CD4-positive, alpha-beta T cell (primary cell): ENCODE measurements around the gene FRYL. TPM values are rescaled to one million over a fixed set of nuclear protein-coding genes. Genes with fewer than 3 reads are reported as not detected.

Experiments used
- ATAC-seq: fragments of 200-7000 bp; cut with Tn5 transposase; one replicate; pipeline ENCODE4 v1.10.0; 2022; ENCODE audit warnings: mild to moderate bottlenecking; ENCODE audit not compliant: poor library complexity
- CTCF ChIA-PET: fragments of 350-600 bp; sonication (Branson Sonifier 250); formaldehyde crosslinking; loops from one replicate; lab custom pipeline; 2021; ENCODE audit warnings: antibody characterized with exemption, inconsistent platforms; lab: Charles Lee
- POLR2A ChIA-PET: fragments of 350-600 bp; sonication (Branson Sonifier 250); formaldehyde crosslinking; loops from one replicate; lab custom pipeline; 2021; ENCODE audit warnings: antibody characterized with exemption, inconsistent platforms; lab: Charles Lee
- DNase-seq, 14 experiments: peaks; one replicate each; pipeline ENCODE4 v3.0.0-alpha.2; 2013 to 2020; ENCODE audit warnings: mixed read lengths in 2 of 14
- H3K27ac ChIP-seq, 2 donors: one replicate each; pipeline versions ENCODE4 v1.5.1 to v1.7.0; 2013; ENCODE audit warnings: low read length in 2 of 2, low read depth in 1 of 2, mild to moderate bottlenecking in 1 of 2
- H3K27me3 ChIP-seq, 2 experiments: 1 replicate in 1 of 2; 2 replicates in 1 of 2; pipeline versions ENCODE4 v1.6.1 to v1.7.0; 2013; ENCODE audit warnings: low read length in 2 of 2, control low read depth in 1 of 2, mild to moderate bottlenecking in 1 of 2, moderate library complexity in 1 of 2; ENCODE audit not compliant: insufficient read depth in 2 of 2, control insufficient read depth in 1 of 2
- H3K36me3 ChIP-seq: one replicate; pipeline ENCODE4 v1.6.1; 2013; ENCODE audit warnings: low read length, control low read depth; ENCODE audit not compliant: insufficient read depth
- H3K4me1 ChIP-seq: one replicate; pipeline ENCODE4 v1.6.1; 2013; ENCODE audit warnings: low read length, control low read depth; ENCODE audit not compliant: insufficient read depth
- H3K4me3 ChIP-seq: one replicate; pipeline ENCODE4 v1.5.1; 2013; ENCODE audit warnings: mild to moderate bottlenecking, low read length, moderate library complexity
- H3K9me3 ChIP-seq, 2 experiments: 1 replicate in 1 of 2; 2 replicates in 1 of 2; pipeline versions ENCODE4 v1.6.1 to v1.7.0; 2013; ENCODE audit warnings: low read length in 2 of 2, mild to moderate bottlenecking in 2 of 2, control low read depth in 1 of 2, moderate library complexity in 1 of 2; ENCODE audit not compliant: control insufficient read depth in 1 of 2, insufficient read depth in 1 of 2
- H3K27ac Mint-ChIP-seq: one replicate; pipeline ENCODE4 v1.8.0; 2020; ENCODE audit warnings: mixed read lengths
- H3K27me3 Mint-ChIP-seq: one replicate; pipeline ENCODE4 v1.8.0; 2021; ENCODE audit warnings: mixed read lengths
- H3K36me3 Mint-ChIP-seq: one replicate; pipeline ENCODE4 v1.8.0; 2021; ENCODE audit warnings: low read depth, mixed read lengths
- H3K4me1 Mint-ChIP-seq: one replicate; pipeline ENCODE4 v1.8.0; 2021; ENCODE audit warnings: low read depth, mixed read lengths
- H3K4me3 Mint-ChIP-seq: one replicate; pipeline ENCODE4 v1.8.0; 2020; ENCODE audit warnings: mild to moderate bottlenecking, mixed read lengths
- H3K9me3 Mint-ChIP-seq: one replicate; pipeline ENCODE4 v1.8.0; 2020; ENCODE audit warnings: mixed read lengths
- intact Hi-C, 2 experiments: fragments of 100-400 bp; cut with DNase I in 1 of 2; cut with micrococcal nuclease in 1 of 2; formaldehyde crosslinking; loops; one replicate each; pipeline versions ENCODE4 v1.15.1 to v1.9.0; 2023 to 2025; cut with DNase I, micrococcal nuclease
- total RNA-seq, 174 experiments: library from RNA in 2 of 174; stranded (reverse) in 2 of 174; gene quantifications; one replicate each; pipeline ENCODE4 v1.2.3 and lab custom pipeline; 2021 to 2026
- TF ChIP-seq, protein P1 (sequence below): fragments of 200-600 bp; IDR thresholded peaks from one replicate; pipeline ENCODE4 v1.8.0; 2022; ENCODE audit warnings: antibody characterized with exemption, mild to moderate bottlenecking

Gene FRYL
- total RNA-seq, 2 experiments from 2014 or later: 86.1 to 87.7 TPM

GRCh38 chr4:48557478-48557877 lies 222.6 kb downstream of the FRYL start:
- Histone ChIP-seq H3K27me3 (no peaks in the 10 kb centered on the region), H3K4me1 (no peaks in the 10 kb centered on the region), H3K36me3 (peaks cover 79% of the 10 kb centered on the region), H3K4me3 (no peak overlapping the region), H3K27ac (no peak overlapping the region), H3K9me3 (no peaks in the 10 kb centered on the region)
- Mint-ChIP-seq H3K9me3 (no peaks in the 10 kb centered on the region), H3K27me3 (no peaks in the 10 kb centered on the region), H3K27ac (no peak overlapping the region), H3K4me3 (no peak overlapping the region), H3K36me3 (peaks cover 94% of the 10 kb centered on the region), H3K4me1 (no peaks in the 10 kb centered on the region)
- ChIA-PET POLR2A (no interaction called here), CTCF (no interaction called here)
- intact Hi-C loops: no loop called here
- no peak for ATAC-seq
- TF ChIP-seq, protein P1, sequence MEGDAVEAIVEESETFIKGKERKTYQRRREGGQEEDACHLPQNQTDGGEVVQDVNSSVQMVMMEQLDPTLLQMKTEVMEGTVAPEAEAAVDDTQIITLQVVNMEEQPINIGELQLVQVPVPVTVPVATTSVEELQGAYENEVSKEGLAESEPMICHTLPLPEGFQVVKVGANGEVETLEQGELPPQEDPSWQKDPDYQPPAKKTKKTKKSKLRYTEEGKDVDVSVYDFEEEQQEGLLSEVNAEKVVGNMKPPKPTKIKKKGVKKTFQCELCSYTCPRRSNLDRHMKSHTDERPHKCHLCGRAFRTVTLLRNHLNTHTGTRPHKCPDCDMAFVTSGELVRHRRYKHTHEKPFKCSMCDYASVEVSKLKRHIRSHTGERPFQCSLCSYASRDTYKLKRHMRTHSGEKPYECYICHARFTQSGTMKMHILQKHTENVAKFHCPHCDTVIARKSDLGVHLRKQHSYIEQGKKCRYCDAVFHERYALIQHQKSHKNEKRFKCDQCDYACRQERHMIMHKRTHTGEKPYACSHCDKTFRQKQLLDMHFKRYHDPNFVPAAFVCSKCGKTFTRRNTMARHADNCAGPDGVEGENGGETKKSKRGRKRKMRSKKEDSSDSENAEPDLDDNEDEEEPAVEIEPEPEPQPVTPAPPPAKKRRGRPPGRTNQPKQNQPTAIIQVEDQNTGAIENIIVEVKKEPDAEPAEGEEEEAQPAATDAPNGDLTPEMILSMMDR: no peak
- no peak for DNase-seq

- no peaks in the 10 kb centered on the region for H3K27me3 Mint-ChIP-seq
- no peaks in the 10 kb centered on the region for H3K9me3 ChIP-seq
- intact Hi-C loops: no loop called here
- H3K4me3 ChIP-seq: no peak overlapping the region
- no peak overlapping the region for H3K27ac Mint-ChIP-seq
- H3K36me3 ChIP-seq: peaks cover 80% of the 10 kb centered on the region
- TF ChIP-seq, protein P1: no peak
- no peak for DNase-seq
- ChIA-PET POLR2A (interaction anchor here (0.5 kb wide), 1 partner anchor 361 kb away, joined by 3 read pairs; no protein-coding TSS in a partner anchor), CTCF (interaction anchor here (0.6 kb wide), 1 partner anchor 40 kb away, joined by 4 read pairs; no protein-coding TSS in a partner anchor)
- peaks cover 94% of the 10 kb centered on the region for H3K36me3 Mint-ChIP-seq
- no peak for ATAC-seq
- H3K4me1 Mint-ChIP-seq: no peaks in the 10 kb centered on the region
- H3K4me3 Mint-ChIP-seq: no peak overlapping the region
- H3K27ac ChIP-seq: no peak overlapping the region
- no peaks in the 10 kb centered on the region for H3K27me3 ChIP-seq
- H3K9me3 Mint-ChIP-seq: no peaks in the 10 kb centered on the region
- H3K4me1 ChIP-seq: no peaks in the 10 kb centered on the region
These were observed 223.8 kb downstream of the FRYL start for GRCh38 chr4:48556268-48556667.

DNA sequence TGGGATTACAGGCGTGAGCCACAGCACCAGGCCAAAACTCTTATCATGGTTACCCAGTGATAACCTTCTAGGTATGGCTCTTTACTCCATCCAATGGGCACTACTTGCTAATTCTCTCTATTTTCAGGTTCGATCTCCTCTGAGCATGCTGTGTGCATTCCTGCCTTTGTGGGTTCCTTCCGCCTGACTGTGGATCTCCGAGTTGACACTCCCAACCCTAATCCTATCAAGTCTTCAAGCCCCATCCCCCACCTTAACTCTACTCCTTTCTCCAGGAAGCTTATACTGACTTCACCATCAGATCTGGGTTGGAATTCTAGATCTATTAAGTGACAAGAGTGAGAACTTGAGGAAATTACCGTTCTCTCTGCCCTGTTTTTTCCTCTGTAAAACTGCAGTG lies 225.5 kb downstream of the FRYL start:
- ATAC-seq (no peak), DNase-seq (no peak)
- no peak overlapping the region for H3K27ac Mint-ChIP-seq
- H3K4me1 Mint-ChIP-seq: no peaks in the 10 kb centered on the region
- POLR2A ChIA-PET: no interaction called here
- H3K4me3 Mint-ChIP-seq: no peak overlapping the region
- Histone ChIP-seq H3K4me1 (no peaks in the 10 kb centered on the region), H3K27me3 (no peaks in the 10 kb centered on the region), H3K4me3 (no peak overlapping the region), H3K9me3 (no peaks in the 10 kb centered on the region), H3K27ac (no peak overlapping the region), H3K36me3 (peaks cover 81% of the 10 kb centered on the region)
- H3K9me3 Mint-ChIP-seq: no peaks in the 10 kb centered on the region
- no peaks in the 10 kb centered on the region for H3K27me3 Mint-ChIP-seq
- intact Hi-C loops: no loop called here
- CTCF ChIA-PET: no interaction called here
- TF ChIP-seq, protein P1: no peak
- peaks cover 94% of the 10 kb centered on the region for H3K36me3 Mint-ChIP-seq
